H1 (cell line): ENCODE results near the gene C2orf92.

Experiments
- CTCF ChIP-seq, 3 experiments: IDR thresholded peaks; 1 replicate in 2 of 3; 2 replicates in 1 of 3; pipeline versions ENCODE4 v1.5.1 to v1.6.1; 2011; ENCODE audit warnings: low read length in 3 of 3, mild to moderate bottlenecking in 3 of 3, inconsistent platforms in 2 of 3, low read depth in 1 of 3, moderate library complexity in 1 of 3; ENCODE audit not compliant: insufficient read depth in 1 of 3; ENCODE audit errors: control extremely low read depth in 1 of 3
- POLR2A ChIP-seq, 2 experiments: IDR thresholded peaks; 1 replicate in 1 of 2; 2 replicates in 1 of 2; pipeline ENCODE4 v1.6.1; 2011; ENCODE audit warnings: low read depth in 2 of 2, low read length in 2 of 2, mild to moderate bottlenecking in 2 of 2; ENCODE audit errors: control extremely low read depth in 1 of 2

- TF ChIP-seq CTCF (IDR thresholded peaks at IDR 0.05; ENCODE audit: control extremely low read depth in 1 of 3, insufficient read depth in 1 of 3, low read depth in 1 of 3, low read length in 3 of 3): no peak
- TF ChIP-seq POLR2A (IDR thresholded peaks at IDR 0.05; ENCODE audit: control extremely low read depth in 1 of 2, low read depth in 2 of 2, low read length in 2 of 2): no peak
These were observed 80.5 kb downstream of the C2orf92 start for GRCh38 chr2:97750017-97750416.
